A172 (cell line): ENCODE data around the gene LRGUK. TPM values are rescaled to one million over a fixed set of nuclear protein-coding genes. Genes with fewer than 3 reads are reported as not detected.
"Not testable (repeated sequence)": the region's sequence is repeated elsewhere in the genome, so short reads cannot be mapped to it uniquely, and the experiment has no call there.

Source experiments
- DNase-seq: peaks from one replicate; pipeline ENCODE4 v3.0.0-alpha.2; 2015; ENCODE audit warnings: low spot score
- total RNA-seq: library from RNA; depleted of rRNA; stranded (reverse); fragments of >200 nt; shearing (Covaris generic); gene quantifications from 2 replicates; pipeline ENCODE4 v1.2.3, GENCODE V29; 2014

The LRGUK gene
- total RNA-seq, 1 experiment from 2014 or later, result 0.10 TPM

DNA sequence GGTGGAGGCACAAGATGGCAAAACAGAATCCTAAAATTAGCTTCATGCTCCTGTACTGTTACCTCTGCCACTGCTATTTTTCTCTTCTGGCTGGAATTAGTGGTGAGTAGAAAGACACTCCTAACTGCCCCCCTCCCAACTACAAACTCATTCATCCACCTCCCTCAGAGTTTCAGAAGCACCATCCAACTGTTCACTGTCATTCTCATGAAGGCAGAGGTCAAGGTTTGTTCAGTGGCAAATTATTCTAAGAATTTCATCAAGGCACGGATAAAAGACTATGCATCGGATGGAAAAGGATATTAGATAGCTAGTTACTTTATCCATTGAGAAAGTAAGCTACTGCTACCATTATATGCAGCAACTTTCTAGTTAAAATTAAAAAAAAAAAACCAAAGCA lies 59.7 kb downstream of the LRGUK start:
- DNase-seq, result no peak

DNA sequence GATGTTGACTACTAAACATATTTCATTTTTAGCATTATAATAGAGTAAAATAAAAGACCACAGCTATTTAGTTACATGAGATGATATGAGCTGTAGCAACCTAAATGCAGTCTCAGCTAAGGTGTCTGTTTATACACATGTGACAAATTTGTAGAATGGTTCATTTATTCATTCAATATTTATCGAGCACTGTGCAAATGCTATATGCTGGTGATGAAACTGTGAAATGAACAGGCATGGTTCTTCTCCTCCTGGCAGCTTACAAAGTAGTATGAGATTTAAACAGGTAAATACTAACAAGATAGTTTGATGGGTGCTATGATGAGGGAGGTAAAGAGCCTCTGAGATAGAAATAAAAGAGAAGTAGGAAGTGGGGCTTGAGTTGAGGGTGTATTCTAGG lies 60.8 kb downstream of the LRGUK start:
- no peak for DNase-seq

- DNase-seq, result no peak
Observed at GRCh38 chr7:134188311-134188710, 61.2 kb downstream of the LRGUK start.

GRCh38 chr7:134189559-134189958 lies 62.4 kb downstream of the LRGUK start:
- no peak for DNase-seq

DNA sequence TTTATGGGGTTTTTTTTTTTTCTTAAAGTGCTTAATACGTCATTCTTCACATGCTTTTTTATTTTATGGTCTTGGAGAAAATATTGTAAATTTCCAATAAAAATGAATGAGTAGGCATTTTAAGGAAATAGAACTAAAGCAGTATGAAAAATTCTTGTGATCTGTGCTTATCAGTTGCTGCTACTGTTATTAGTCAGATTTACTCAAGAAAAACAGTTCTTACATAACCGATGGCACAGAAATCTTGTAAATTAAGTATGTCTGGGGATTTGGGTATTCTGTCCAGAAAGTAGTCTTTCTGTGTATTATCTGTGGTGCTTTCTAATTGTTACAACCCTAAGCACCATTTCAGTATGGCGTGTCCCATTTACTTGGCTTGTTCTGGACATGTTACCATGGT lies 64.7 kb downstream of the LRGUK start:
- no peak for DNase-seq

- no peak for DNase-seq
Observed at GRCh38 chr7:134193240-134193639, 66.1 kb downstream of the LRGUK start.

- DNase-seq, result no peak
Observed at GRCh38 chr7:134195252-134195651, 68.1 kb downstream of the LRGUK start.

DNA sequence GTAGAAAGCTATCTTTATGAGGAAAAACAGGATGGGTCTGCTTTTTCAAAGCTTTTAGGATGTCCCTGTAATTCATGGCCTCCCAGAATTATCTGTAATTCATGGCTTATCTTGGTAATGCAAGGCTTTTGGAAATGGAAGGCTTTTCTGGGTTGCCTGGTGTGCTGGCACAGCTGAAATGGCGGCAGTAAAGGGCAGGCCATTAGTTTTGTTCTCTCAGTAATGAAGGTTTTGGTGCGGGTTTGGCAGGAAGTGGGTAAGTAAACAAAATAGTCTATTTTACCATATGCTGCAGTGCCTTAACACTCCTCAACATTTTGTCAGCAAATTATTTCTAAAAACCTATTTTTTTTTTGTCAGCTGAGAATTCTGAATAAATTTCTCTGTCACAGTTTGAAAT lies 69.3 kb downstream of the LRGUK start:
- DNase-seq, result no peak

DNA sequence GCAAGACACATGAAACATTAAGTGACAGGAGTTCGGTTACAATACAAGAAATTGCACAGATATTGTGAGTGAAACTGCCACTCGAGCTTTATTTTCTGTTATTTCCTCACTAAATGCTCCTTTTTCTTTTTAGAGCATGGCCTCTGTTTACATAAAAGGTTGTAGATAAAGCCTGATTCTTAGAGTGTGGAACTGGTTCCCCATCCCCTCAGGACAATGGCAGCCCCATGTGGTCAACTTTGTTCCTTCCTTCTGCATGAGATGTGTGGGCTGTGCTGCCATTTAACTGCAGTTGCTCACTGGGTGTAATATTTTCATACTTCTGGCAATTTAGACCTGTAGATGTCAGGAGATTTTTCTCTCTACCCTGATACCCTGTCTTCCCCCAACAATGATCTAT lies 70.2 kb downstream of the LRGUK start:
- no peak for DNase-seq

- no peak for DNase-seq
Observed at GRCh38 chr7:134200970-134201369, 73.8 kb downstream of the LRGUK start.

- DNase-seq, result no peak
Observed at GRCh38 chr7:134201569-134202261, 74.6 kb downstream of the LRGUK start.

GRCh38 chr7:134203186-134203889 lies 76.2 kb downstream of the LRGUK start:
- no peak for DNase-seq

GRCh38 chr7:134209322-134210015 lies 82.3 kb downstream of the LRGUK start:
- no peak for DNase-seq

- DNase-seq, result no peak
Observed at GRCh38 chr7:134210227-134210626, 83.1 kb downstream of the LRGUK start.

DNA sequence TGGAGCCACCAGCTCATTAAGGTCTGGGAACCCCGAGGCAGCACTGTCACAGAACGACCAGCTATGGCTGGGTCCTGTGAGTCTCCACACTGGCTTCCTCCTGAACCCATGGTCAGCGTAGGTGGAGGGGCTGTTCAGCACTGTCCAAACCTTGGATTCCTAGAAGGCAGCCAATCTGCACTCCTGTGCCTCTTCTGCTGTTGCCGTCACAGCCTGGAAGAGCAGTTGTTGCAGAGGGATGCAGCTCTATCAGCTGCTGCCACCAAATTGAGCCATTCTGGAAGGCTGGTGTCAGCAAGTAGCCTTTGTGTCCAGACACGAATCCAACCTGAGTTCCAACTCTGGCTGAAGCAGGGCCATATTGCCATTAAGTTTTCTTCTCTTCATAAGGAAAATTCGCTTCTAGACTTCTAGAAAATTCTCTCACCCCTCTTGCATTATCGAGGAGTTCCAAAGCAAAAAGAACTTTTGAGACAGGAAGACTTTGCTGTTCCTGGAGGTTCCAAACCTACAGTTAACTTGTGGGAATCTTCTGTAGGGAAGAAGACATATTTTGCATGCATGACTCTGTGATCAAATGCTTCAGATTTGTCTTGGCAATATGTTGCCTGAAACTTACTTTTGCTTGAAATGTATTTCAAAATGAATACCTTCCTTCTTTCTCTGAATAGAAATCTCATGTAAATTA lies 84.0 kb downstream of the LRGUK start:
- no peak for DNase-seq

DNA sequence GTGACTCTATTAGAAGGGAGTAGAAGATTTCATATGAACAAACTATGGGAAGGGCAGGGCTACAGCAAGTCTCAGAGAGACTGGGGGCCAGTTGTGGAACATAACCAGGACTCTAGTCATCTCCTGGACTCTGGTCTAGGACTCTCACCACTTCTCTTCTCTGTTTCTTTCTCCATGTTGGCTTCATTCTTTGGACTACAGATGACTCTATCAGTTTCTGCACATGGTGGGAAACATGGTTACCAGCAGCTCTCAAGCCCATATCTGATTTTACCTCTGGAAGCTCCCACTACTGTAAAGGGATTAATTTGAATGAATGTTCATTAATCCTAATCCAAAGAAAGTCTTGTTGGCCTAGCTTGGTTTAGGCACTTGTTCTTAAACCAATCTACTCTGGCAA lies 84.7 kb downstream of the LRGUK start:
- DNase-seq, result no peak

GRCh38 chr7:134212576-134213546 lies 85.7 kb downstream of the LRGUK start:
- DNase-seq, result no peak

GRCh38 chr7:134220236-134220635 lies 93.1 kb downstream of the LRGUK start:
- no peak for DNase-seq

- not testable (repeated sequence) for DNase-seq
Observed at GRCh38 chr7:134231296-134231695, 104.2 kb downstream of the LRGUK start.

GRCh38 chr7:134234216-134234615 lies 107.1 kb downstream of the LRGUK start:
- no peak for DNase-seq

- no peak for DNase-seq
Observed at GRCh38 chr7:134245253-134245652, 118.1 kb downstream of the LRGUK start.
